ENCODE results near the gene PRKCA. TPM values are rescaled to one million over a fixed set of nuclear protein-coding genes. Genes with fewer than 3 reads are reported as not detected.

PRKCA gene
- total RNA-seq, 6 experiments from 2014 or later, result 81.2 to 106 (median 92.9) TPM

DNA sequence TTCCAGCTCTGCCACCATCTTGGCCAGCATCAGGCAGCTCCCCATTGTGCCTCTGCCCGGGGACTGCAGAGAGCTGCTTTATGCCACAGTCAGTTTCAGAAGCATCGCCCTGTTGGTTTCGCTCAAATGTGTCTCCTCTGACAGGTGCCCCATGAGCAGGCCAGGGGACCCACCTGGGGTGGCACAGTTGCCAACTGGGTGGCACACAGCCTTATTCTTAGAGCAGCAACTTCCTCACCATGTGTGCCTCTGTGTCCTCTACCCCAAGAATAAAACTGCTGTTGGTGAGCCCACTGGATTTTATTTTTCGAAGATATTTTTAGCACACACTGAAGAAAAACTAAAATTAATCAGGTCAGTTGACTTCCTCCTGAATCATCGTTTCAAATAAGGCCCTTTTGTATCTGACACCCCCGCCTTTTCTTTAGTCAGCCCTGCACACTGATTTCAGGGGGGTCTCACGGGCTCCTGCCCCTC, 487.6 kb downstream of the PRKCA start:
- Mint-ChIP-seq H3K4me3 (no peak overlapping the region), H3K27ac (no peak overlapping the region; the same call in 1 of the 2 replicates), H3K4me1 (ENCODE audit: low read depth) (no peaks in the 10 kb centered on the region), H3K36me3 (ENCODE audit: low read depth) (peaks cover 51% of the 10 kb centered on the region), H3K9me3 (no peaks in the 10 kb centered on the region), H3K27me3 (ENCODE audit: insufficient read depth) (peaks cover 2% of the 10 kb centered on the region)
- TF ChIP-seq, protein P1, sequence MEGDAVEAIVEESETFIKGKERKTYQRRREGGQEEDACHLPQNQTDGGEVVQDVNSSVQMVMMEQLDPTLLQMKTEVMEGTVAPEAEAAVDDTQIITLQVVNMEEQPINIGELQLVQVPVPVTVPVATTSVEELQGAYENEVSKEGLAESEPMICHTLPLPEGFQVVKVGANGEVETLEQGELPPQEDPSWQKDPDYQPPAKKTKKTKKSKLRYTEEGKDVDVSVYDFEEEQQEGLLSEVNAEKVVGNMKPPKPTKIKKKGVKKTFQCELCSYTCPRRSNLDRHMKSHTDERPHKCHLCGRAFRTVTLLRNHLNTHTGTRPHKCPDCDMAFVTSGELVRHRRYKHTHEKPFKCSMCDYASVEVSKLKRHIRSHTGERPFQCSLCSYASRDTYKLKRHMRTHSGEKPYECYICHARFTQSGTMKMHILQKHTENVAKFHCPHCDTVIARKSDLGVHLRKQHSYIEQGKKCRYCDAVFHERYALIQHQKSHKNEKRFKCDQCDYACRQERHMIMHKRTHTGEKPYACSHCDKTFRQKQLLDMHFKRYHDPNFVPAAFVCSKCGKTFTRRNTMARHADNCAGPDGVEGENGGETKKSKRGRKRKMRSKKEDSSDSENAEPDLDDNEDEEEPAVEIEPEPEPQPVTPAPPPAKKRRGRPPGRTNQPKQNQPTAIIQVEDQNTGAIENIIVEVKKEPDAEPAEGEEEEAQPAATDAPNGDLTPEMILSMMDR (IDR thresholded peaks at IDR 0.05), result no peak
- no peak for DNase-seq

DNA sequence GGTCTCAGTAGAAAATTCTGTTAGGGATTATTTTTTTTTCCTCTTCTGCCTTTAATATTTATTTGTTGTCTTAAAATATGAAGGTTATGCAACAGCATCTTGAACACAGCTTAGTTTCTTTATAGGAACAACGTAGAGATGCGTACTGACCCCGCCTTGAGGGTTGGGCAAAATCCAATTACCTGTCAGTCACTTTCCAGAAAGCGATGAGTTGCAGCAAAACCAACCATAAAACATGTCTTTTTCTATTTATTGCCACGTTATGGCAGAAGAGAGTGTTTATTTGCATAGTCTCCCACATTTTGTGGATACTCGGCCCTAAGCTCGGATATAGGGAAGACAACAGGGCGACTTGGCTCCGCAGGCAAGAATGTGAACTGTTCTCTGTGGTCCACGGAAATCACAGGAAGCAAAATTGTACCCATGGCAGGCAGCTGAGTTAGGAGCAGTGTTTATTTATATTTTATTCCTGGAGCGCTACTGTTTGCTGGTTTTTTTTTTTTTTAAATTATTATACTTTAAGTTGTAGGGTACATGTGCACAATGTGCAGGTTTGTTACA, 488.2 kb downstream of the PRKCA start:
- no peak overlapping the region for H3K27ac Mint-ChIP-seq
- peaks cover 54% of the 10 kb centered on the region for H3K36me3 Mint-ChIP-seq (ENCODE audit: low read depth)
- no peaks in the 10 kb centered on the region for H3K4me1 Mint-ChIP-seq (ENCODE audit: low read depth)
- TF ChIP-seq, protein P1 (IDR thresholded peaks at IDR 0.05), result no peak
- peaks cover 2% of the 10 kb centered on the region for H3K27me3 Mint-ChIP-seq (ENCODE audit: insufficient read depth)
- H3K4me3 Mint-ChIP-seq, result no peak overlapping the region
- no peaks in the 10 kb centered on the region for H3K9me3 Mint-ChIP-seq
- DNase-seq, result no peak

GRCh38 chr17:66791347-66791746, 488.9 kb downstream of the PRKCA start:
- no peak overlapping the region for H3K27ac Mint-ChIP-seq
- H3K27me3 Mint-ChIP-seq (ENCODE audit: insufficient read depth), result peaks cover 2% of the 10 kb centered on the region
- no peaks in the 10 kb centered on the region for H3K9me3 Mint-ChIP-seq
- H3K36me3 Mint-ChIP-seq (ENCODE audit: low read depth), result peaks cover 59% of the 10 kb centered on the region
- no peak for DNase-seq
- TF ChIP-seq, protein P1 (IDR thresholded peaks at IDR 0.05), result no peak
- no peaks in the 10 kb centered on the region for H3K4me1 Mint-ChIP-seq (ENCODE audit: low read depth)
- no peak overlapping the region for H3K4me3 Mint-ChIP-seq

GRCh38 chr17:66793814-66794213, 491.4 kb downstream of the PRKCA start:
- TF ChIP-seq, protein P1 (IDR thresholded peaks at IDR 0.05), result no peak
- H3K36me3 Mint-ChIP-seq (ENCODE audit: low read depth), result peaks cover 55% of the 10 kb centered on the region
- no peaks in the 10 kb centered on the region for H3K9me3 Mint-ChIP-seq
- peaks cover 2% of the 10 kb centered on the region; the same call in 1 of the 2 replicates for H3K27me3 Mint-ChIP-seq (ENCODE audit: insufficient read depth)
- H3K27ac Mint-ChIP-seq, result no peak overlapping the region
- H3K4me3 Mint-ChIP-seq, result no peak overlapping the region; the same call in 1 of the 2 replicates
- no peak for DNase-seq
- no peaks in the 10 kb centered on the region for H3K4me1 Mint-ChIP-seq (ENCODE audit: low read depth)

DNA sequence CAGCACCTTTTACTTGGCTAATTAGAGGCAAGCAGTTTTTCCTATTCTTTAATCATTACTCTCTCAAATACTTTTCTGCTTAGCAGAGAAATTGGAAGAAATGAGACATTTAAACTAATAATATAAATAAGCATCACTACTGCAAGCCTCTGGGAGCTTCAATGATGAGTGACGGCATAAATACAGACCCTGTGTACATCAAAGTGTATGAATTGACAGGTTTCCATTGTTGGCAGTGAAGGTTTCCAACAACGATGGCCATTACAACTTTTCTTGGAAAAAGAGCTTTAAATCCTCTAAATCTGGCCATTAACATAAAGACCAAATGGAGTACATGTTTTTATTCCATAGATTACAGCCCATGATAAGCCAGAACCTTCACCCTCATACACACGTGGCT, 493.1 kb downstream of the PRKCA start:
- H3K4me1 Mint-ChIP-seq (ENCODE audit: low read depth), result no peaks in the 10 kb centered on the region
- TF ChIP-seq, protein P1 (IDR thresholded peaks at IDR 0.05), result no peak
- DNase-seq, result no peak
- no peak overlapping the region for H3K4me3 Mint-ChIP-seq
- peaks cover 2% of the 10 kb centered on the region; the same call in 1 of the 2 replicates for H3K27me3 Mint-ChIP-seq (ENCODE audit: insufficient read depth)
- H3K27ac Mint-ChIP-seq, result no peak overlapping the region
- H3K36me3 Mint-ChIP-seq (ENCODE audit: low read depth), result peaks cover 55% of the 10 kb centered on the region
- H3K9me3 Mint-ChIP-seq, result no peaks in the 10 kb centered on the region

All from HFFc6 (cell line).